Measurements from ENCODE around the gene OLFML2A.
"Not testable (repeated sequence)": the region's sequence is repeated elsewhere in the genome, so short reads cannot be mapped to it uniquely, and the experiment has no call there.

OLFML2A gene

GRCh38 chr9:124829334-124829669, 52.4 kb downstream of the OLFML2A start:
- FAIRE-seq (no peak), DNase-seq (ENCODE audit: insufficient read length, low spot score) (no peak)
- TF ChIP-seq, protein P1, sequence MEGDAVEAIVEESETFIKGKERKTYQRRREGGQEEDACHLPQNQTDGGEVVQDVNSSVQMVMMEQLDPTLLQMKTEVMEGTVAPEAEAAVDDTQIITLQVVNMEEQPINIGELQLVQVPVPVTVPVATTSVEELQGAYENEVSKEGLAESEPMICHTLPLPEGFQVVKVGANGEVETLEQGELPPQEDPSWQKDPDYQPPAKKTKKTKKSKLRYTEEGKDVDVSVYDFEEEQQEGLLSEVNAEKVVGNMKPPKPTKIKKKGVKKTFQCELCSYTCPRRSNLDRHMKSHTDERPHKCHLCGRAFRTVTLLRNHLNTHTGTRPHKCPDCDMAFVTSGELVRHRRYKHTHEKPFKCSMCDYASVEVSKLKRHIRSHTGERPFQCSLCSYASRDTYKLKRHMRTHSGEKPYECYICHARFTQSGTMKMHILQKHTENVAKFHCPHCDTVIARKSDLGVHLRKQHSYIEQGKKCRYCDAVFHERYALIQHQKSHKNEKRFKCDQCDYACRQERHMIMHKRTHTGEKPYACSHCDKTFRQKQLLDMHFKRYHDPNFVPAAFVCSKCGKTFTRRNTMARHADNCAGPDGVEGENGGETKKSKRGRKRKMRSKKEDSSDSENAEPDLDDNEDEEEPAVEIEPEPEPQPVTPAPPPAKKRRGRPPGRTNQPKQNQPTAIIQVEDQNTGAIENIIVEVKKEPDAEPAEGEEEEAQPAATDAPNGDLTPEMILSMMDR (IDR thresholded peaks at IDR 0.05; ENCODE audit: insufficient read depth, missing control alignments): no peak

GRCh38 chr9:124830593-124830992, 53.7 kb downstream of the OLFML2A start:
- no peak for DNase-seq (ENCODE audit: insufficient read length, low spot score)
- TF ChIP-seq, protein P1 (IDR thresholded peaks at IDR 0.05; ENCODE audit: insufficient read depth, missing control alignments): no peak
- no peak for FAIRE-seq

DNA sequence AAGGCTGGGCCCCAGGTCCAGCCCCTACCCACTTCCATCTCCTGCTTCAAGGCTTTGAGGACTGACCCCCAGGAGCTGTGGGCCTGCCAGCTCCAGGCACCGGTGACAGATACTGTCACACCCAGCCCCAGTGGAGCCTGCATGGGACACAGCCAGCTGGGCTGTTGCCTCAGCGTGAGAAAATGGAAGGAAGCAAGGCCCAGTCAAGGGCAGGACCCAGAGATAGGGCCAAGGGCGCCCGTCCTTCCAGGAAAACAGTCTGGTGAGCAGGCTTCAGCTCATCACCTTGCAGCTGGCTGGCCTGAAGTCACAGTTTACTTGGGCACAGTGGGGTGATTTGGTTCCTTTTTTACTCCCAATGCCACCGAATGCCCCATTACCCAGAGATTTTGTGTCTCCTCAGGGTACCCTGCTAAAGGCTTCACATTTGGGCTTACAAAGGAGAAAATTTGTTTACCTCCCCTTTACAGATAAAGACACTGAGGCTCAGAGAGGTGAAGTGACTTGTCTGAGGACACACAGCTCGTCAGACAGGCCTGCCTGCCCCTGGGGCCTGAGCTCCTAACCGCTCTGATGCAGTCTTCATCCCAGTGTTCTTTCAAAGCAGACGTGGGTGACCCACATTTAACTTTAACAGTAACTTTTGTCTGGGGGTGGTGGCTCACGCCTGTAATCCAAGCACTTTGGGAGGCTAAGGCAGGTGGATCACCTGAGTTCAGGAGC, 54.9 kb downstream of the OLFML2A start:
- no peak for FAIRE-seq
- TF ChIP-seq, protein P1 (IDR thresholded peaks at IDR 0.05; ENCODE audit: insufficient read depth, missing control alignments): no peak
- DNase-seq (ENCODE audit: insufficient read length, low spot score): no peak

DNA sequence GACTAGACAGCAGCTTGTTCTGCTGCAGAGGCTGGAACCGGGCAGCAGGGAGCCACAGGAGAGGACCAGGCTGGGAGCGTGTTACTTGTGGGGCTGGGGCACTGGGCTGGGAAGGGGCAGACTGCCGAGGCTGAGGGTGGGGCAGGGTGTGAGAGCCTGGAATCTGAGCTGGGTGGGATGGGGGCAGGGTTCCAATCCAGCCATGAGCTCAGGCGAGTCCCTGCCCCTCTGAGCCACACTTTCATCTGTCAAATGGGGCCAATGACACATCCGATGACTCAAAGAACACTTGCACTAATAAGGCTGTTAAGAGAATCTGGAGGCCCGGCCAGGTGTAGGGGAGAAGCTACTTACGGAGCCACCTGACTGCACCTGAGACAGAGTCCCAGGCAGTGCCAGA, 57.7 kb downstream of the OLFML2A start:
- TF ChIP-seq, protein P1 (IDR thresholded peaks at IDR 0.05; ENCODE audit: insufficient read depth, missing control alignments): no peak
- FAIRE-seq (no peak), DNase-seq (ENCODE audit: insufficient read length, low spot score) (no peak)

DNA sequence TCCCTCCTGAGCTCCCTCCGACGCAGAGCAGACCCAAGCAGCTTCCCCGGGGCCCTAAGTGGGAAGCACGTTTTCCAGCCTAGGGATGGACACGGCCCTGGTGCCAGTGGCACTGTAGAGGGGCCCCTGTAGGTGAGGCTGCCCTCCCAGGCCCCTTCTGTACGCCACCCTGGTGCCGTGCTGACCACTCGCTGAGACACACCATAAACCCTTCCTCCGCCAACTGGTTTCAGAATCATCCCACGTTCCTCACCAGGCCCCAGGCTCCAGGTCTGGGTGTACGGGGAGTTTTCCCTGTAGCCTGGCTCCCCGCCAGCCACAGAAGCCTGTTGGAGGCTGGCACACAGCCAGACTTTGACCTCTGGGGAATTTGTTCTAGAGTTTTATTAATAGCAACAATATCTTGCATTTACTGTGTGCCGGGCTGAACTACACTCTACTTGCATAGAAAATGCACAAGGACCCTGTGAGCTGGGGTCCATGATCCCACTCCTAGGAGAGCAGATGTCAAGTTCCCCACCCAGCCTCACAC, 58.2 kb downstream of the OLFML2A start:
- TF ChIP-seq, protein P1 (IDR thresholded peaks at IDR 0.05; ENCODE audit: insufficient read depth, missing control alignments): no peak
- FAIRE-seq (no peak), DNase-seq (ENCODE audit: insufficient read length, low spot score) (no peak)

- not testable (repeated sequence) for FAIRE-seq; DNase-seq (ENCODE audit: insufficient read length, low spot score)
Observed at GRCh38 chr9:124838132-124838531, 61.2 kb downstream of the OLFML2A start.

DNA sequence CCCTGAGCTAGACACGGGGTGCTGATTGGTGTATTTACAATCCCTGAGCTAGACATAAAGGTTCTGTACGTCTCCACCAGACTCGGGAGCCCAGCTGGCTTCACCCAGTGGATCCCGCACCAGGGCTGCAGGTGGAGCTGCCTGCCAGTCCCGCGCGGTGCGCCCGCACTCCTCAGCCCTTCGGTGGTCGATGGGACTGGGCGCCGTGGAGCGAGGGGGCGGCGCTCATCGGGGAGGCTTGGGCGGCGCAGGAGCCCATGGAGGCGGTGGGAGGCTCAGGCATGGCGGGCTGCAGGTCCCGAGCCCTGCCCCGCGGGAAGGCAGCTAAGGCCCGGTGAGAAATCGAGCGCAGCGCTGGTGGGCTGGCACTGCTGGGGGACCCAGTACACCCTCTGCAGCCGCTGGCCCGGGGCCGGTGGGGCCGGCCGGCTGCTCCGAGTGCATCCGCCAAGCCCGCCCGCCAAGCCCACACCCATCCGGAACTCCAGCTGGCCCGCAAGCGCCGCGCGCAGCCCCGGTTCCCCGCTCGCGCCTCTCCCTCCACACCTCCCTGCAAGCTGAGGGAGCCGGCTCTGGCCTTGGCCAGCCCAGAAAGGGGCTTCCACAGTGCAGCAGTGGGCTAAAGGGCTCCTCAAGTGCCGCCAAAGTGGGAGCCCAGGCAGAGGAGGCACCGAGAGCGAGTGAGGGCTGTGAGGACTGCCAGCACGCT, 61.8 kb downstream of the OLFML2A start:
- not testable (repeated sequence) for FAIRE-seq

GRCh38 chr9:124839612-124840299, 62.8 kb downstream of the OLFML2A start:
- TF ChIP-seq, protein P1 (IDR thresholded peaks at IDR 0.05; ENCODE audit: insufficient read depth, missing control alignments): no peak
- FAIRE-seq (no peak), DNase-seq (ENCODE audit: insufficient read length, low spot score) (no peak)

More for the DNA sequence above, 61.8 kb downstream of the OLFML2A start:
- not testable (repeated sequence) for DNase-seq (ENCODE audit: insufficient read length, low spot score)

Measured in D721Med (cell line).